ENCODE measurements around the gene SPEM2.

DNA sequence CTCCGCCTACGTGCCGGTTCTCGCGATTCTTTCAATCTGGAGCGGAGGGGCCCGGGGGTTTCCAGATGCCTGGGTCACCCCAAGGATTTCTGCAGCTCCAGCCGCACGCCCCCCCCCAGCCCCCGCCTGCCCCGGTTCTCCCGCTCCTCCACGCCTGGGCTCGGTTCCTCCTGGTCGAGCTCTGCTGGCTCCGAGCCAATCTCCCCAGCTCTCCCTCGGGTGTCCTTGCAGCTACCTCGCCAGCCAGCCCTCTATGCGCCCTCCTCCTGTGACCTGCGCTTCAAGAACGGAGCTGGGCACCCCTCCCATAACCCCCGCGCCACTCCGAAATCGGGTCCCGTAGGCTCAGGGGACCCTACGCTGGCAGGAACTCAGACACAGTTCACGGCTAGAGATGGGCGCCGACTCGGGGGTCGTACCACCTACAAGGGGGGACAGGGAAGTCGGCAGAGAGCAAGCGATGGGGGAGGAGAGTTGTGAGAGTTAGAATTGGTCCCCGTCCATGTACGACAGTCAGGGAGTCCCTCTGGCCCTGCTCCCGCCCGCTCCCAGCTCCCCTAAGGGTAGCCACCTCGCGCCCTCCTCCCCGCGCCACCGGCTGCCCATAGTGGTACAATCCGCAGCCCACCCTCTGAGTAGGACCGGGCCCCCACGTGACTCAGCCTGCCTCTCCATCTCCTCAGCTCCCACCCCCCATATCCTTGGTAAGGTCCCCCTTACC lies 14.9 kb downstream of the SPEM2 start:
- TF ChIP-seq, protein P1, sequence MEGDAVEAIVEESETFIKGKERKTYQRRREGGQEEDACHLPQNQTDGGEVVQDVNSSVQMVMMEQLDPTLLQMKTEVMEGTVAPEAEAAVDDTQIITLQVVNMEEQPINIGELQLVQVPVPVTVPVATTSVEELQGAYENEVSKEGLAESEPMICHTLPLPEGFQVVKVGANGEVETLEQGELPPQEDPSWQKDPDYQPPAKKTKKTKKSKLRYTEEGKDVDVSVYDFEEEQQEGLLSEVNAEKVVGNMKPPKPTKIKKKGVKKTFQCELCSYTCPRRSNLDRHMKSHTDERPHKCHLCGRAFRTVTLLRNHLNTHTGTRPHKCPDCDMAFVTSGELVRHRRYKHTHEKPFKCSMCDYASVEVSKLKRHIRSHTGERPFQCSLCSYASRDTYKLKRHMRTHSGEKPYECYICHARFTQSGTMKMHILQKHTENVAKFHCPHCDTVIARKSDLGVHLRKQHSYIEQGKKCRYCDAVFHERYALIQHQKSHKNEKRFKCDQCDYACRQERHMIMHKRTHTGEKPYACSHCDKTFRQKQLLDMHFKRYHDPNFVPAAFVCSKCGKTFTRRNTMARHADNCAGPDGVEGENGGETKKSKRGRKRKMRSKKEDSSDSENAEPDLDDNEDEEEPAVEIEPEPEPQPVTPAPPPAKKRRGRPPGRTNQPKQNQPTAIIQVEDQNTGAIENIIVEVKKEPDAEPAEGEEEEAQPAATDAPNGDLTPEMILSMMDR (IDR thresholded peaks at IDR 0.05; ENCODE audit: control extremely low read depth in 1 of 3, insufficient read depth in 1 of 3, low read depth in 1 of 3, low read length in 3 of 3): no peak
- TF ChIP-seq POLR2AphosphoS5 (IDR thresholded peaks at IDR 0.05; ENCODE audit: low read depth, low read length) (no peak), EZH2 (IDR thresholded peaks at IDR 0.05; ENCODE audit: low read depth, low read length, severe bottlenecking) (no peak), SP2 (IDR thresholded peaks at IDR 0.05; ENCODE audit: low read length) (no peak), CBX5 (IDR thresholded peaks at IDR 0.05; ENCODE audit: low read depth, low read length) (no peak), TAF1 (IDR thresholded peaks at IDR 0.05; ENCODE audit: low read depth, low read length) (peak; percentile 34; the same call in 1 of the 2 replicates), ZNF274 (IDR thresholded peaks at IDR 0.05; ENCODE audit: borderline replicate concordance, extremely low read depth, low read length) (no peak), POLR2A (IDR thresholded peaks at IDR 0.05; ENCODE audit: control extremely low read depth in 1 of 2, low read depth in 2 of 2, low read length in 2 of 2) (0 out of 3 replicates have a peak, but pooled peaks of 1 of the 2 experiments have one; percentile 13)
- TF ChIP-seq, protein P2, sequence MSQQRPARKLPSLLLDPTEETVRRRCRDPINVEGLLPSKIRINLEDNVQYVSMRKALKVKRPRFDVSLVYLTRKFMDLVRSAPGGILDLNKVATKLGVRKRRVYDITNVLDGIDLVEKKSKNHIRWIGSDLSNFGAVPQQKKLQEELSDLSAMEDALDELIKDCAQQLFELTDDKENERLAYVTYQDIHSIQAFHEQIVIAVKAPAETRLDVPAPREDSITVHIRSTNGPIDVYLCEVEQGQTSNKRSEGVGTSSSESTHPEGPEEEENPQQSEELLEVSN (IDR thresholded peaks at IDR 0.05): no peak

All from H1 (cell line).